GM12878 (cell line): ENCODE results near the gene SASH1. TPM values are rescaled to one million over a fixed set of nuclear protein-coding genes. Genes with fewer than 3 reads are reported as not detected.

Experiments
- ATAC-seq: fragments of 200-7000 bp; cut with Tn5 transposase; 3 replicates; pipeline ENCODE4 v1.9.1; 2020; ENCODE audit warnings: mild to moderate bottlenecking, moderate library complexity
- BruUV-seq: library from RNA; stranded (reverse); fragments of 400-500 nt; replicated peaks from 2 replicates; lab custom pipeline; 2021; lab: Mats Ljungman, UMichigan
- CTCF ChIA-PET: fragments of 300-600 bp; sonication (Branson Sonifier 250); formaldehyde crosslinking; extraction: SDS; loops from one replicate; lab custom pipeline; 2021; ENCODE audit warnings: inconsistent platforms; lab: Yijun Ruan, JAX
- POLR2A ChIA-PET: fragments of 350-600 bp; formaldehyde crosslinking; extraction: SDS; loops from one replicate; lab custom pipeline; 2021; ENCODE audit warnings: inconsistent platforms; lab: Charles Lee
- RAD21 ChIA-PET: fragments of 300-600 bp; sonication (Branson Sonifier 250); formaldehyde crosslinking; loops from one replicate; lab custom pipeline; 2023; ENCODE audit warnings: antibody characterized with exemption; ENCODE audit not compliant: unreplicated experiment; lab: Charles Lee
- SMC1A ChIA-PET: fragments of 300-600 bp; sonication (Branson Sonifier 250); formaldehyde crosslinking; loops from one replicate; lab custom pipeline; 2023; ENCODE audit not compliant: unreplicated experiment, uncharacterized antibody; lab: Charles Lee
- DNase-seq: peaks from one replicate; pipeline ENCODE4 v3.0.0-alpha.2; 2011; ENCODE audit warnings: low read depth, low spot score
- FAIRE-seq: peaks from 3 replicates; lab custom pipeline; 2011; peaks lifted over from hg19 to GRCh38; lab: Jason Lieb, UNC
- H2AFZ ChIP-seq: 2 replicates; pipeline ENCODE4 v1.6.0; 2011; ENCODE audit warnings: low read depth, low read length, control low read depth; ENCODE audit not compliant: control insufficient read depth
- H3K27ac ChIP-seq: 2 replicates; pipeline ENCODE4 v1.5.1; 2011; ENCODE audit warnings: control low read depth; ENCODE audit not compliant: control insufficient read depth, insufficient read depth
- H3K27me3 ChIP-seq, 2 experiments: replicated peaks in 1 of 2; 2 replicates each; pipeline versions ENCODE4 v1.6.0 to v1.6.1; 2011; ENCODE audit warnings: low read length in 1 of 2; ENCODE audit not compliant: control insufficient read depth in 2 of 2, insufficient read depth in 2 of 2
- H3K36me3 ChIP-seq, 2 experiments: 2 replicates each; pipeline ENCODE4 v1.5.1; 2011; ENCODE audit warnings: low read length in 1 of 2; ENCODE audit not compliant: control insufficient read depth in 2 of 2, insufficient read depth in 2 of 2
- H3K4me1 ChIP-seq: 2 replicates; pipeline ENCODE4 v1.6.1; 2011; ENCODE audit warnings: mild to moderate bottlenecking, low read length, moderate library complexity, mixed read lengths; ENCODE audit not compliant: control insufficient read depth, insufficient read depth
- H3K4me2 ChIP-seq: 2 replicates; pipeline ENCODE4 v1.6.0; 2011; ENCODE audit warnings: control low read depth; ENCODE audit not compliant: control insufficient read depth, insufficient read depth
- H3K4me3 ChIP-seq: fragments of 200-600 bp; sonication (generic); 2 replicates; pipeline ENCODE4 v1.5.1; 2016
- H3K79me2 ChIP-seq: 2 replicates; pipeline ENCODE4 v1.6.0; 2011; ENCODE audit warnings: low read length; ENCODE audit not compliant: control insufficient read depth, insufficient read depth
- H3K9ac ChIP-seq: 2 replicates; pipeline ENCODE4 v1.8.0; 2011; ENCODE audit warnings: low read length, control low read depth, mixed read lengths; ENCODE audit not compliant: control insufficient read depth, insufficient read depth
- H3K9me3 ChIP-seq: replicated peaks from 3 replicates; pipeline ENCODE4 v1.5.1; 2011; ENCODE audit warnings: mild to moderate bottlenecking, low read length; ENCODE audit not compliant: control insufficient read depth, insufficient read depth
- H4K20me1 ChIP-seq: 2 replicates; pipeline ENCODE4 v1.6.0; 2011; ENCODE audit not compliant: control insufficient read depth, insufficient read depth
- EGR1 ChIP-seq, 2 experiments: IDR thresholded peaks; 1 replicate in 1 of 2; 2 replicates in 1 of 2; pipeline ENCODE4 v1.6.1; 2011 to 2012; ENCODE audit warnings: low read depth in 2 of 2, low read length in 2 of 2, borderline replicate concordance in 1 of 2, mild to moderate bottlenecking in 1 of 2, moderate library complexity in 1 of 2
- KLF5 ChIP-seq: fragments of 450-650 bp; IDR thresholded peaks from 2 replicates; pipeline ENCODE4 v1.6.1; 2014; ENCODE audit warnings: mild to moderate bottlenecking; ENCODE audit not compliant: partially characterized antibody
- MAX ChIP-seq: IDR thresholded peaks from 2 replicates; pipeline ENCODE4 v1.6.1; 2012; ENCODE audit warnings: low read depth, low read length, improper control_type of control experiment
- NR2F1 ChIP-seq: fragments of 450-650 bp; conservative IDR thresholded peaks from 2 replicates; pipeline ENCODE4 v1.6.1; 2017; ENCODE audit warnings: mild to moderate bottlenecking
- PAX8 ChIP-seq: fragments of 450-650 bp; IDR thresholded peaks from 2 replicates; pipeline ENCODE4 v1.6.1; 2017; ENCODE audit warnings: mild to moderate bottlenecking, moderate library complexity
- RAD51 ChIP-seq: fragments of 450-650 bp; IDR thresholded peaks from 2 replicates; pipeline ENCODE4 v1.6.1; 2016; ENCODE audit warnings: moderate library complexity, mild to moderate bottlenecking, inconsistent platforms
- SREBF1 ChIP-seq: IDR thresholded peaks from 2 replicates; pipeline ENCODE4 v1.6.1; 2012; ENCODE audit warnings: mild to moderate bottlenecking, low read length
- TARDBP ChIP-seq: IDR thresholded peaks from 2 replicates; pipeline ENCODE4 v1.6.1; 2016; ENCODE audit warnings: borderline replicate concordance
- TCF12 ChIP-seq: IDR thresholded peaks from 2 replicates; pipeline ENCODE4 v1.6.1; 2011; ENCODE audit warnings: low read depth, mild to moderate bottlenecking, low read length
- TCF7 ChIP-seq: IDR thresholded peaks from 2 replicates; pipeline ENCODE4 v1.6.1; 2014; ENCODE audit warnings: antibody characterized with exemption, borderline replicate concordance
- YBX1 ChIP-seq: fragments of 450-650 bp; IDR thresholded peaks from 2 replicates; pipeline ENCODE4 v1.6.1; 2016; ENCODE audit warnings: antibody characterized with exemption
- ZNF274 ChIP-seq: IDR thresholded peaks from one replicate; pipeline ENCODE4 v1.8.0; 2011; ENCODE audit not compliant: insufficient read length, insufficient read depth
- ZNF384 ChIP-seq: IDR thresholded peaks from 2 replicates; pipeline ENCODE4 v1.6.1; 2012; ENCODE audit warnings: low read depth, mild to moderate bottlenecking, low read length, improper control_type of control experiment, borderline replicate concordance
- WGBS: methylation state at CpG from one replicate; pipeline ENCODE4 v1.1.6; 2016; ENCODE audit warnings: low lambda C conversion rate; ENCODE audit not compliant: insufficient replicate concordance, insufficient coverage; ENCODE audit errors: missing lambda C conversion rate; 5-methylcytosine and 5-hydroxymethylcytosine counted together
- in situ Hi-C: fragments of 300-500 bp; cut with MboI; formaldehyde crosslinking; loops from 9 replicates; pipeline ENCODE4 v1.14.3; 2018; ENCODE audit warnings: mixed read lengths
- intact Hi-C: fragments of 100-400 bp; cut with micrococcal nuclease; formaldehyde crosslinking; loops from one replicate; pipeline ENCODE4 v1.14.2; 2022; ENCODE audit not compliant: unreplicated experiment
- polyA plus RNA-seq, 11 experiments: library from polyadenylated mRNA; depleted of rRNA in 4 of 11; unstranded in 6 of 11; stranded (reverse) in 5 of 11; fragments of >200 nt; fragmentation: Nextera tagmentation in 4 of 11; fragmentation: Illumina TruSeq in 1 of 11; extraction: Ambion mirVana in 4 of 11; extraction: Trizol in 1 of 11; gene quantifications; 1 replicate in 1 of 11; 2 replicates in 10 of 11; pipeline versions ENCODE4 v1.2.1 to v1.2.3, GENCODE V29; 2011 to 2016; ENCODE audit warnings: inconsistent platforms in 2 of 11, missing spikeins in 2 of 11, low read depth in 1 of 11
- total RNA-seq, 4 experiments: library from RNA; depleted of rRNA in 3 of 4; stranded (reverse); fragments of >200 nt in 3 of 4; fragmentation: Illumina TruSeq in 1 of 4; extraction: Trizol in 1 of 4; gene quantifications; 2 replicates each; pipeline versions ENCODE4 v1.2.1 to v1.2.3, GENCODE V29; 2013 to 2021
- TF ChIP-seq, protein P1 (sequence below): fragments of 450-650 bp; IDR thresholded peaks from 2 replicates; pipeline ENCODE4 v1.6.1; 2017; ENCODE audit warnings: mild to moderate bottlenecking, low read depth, inconsistent platforms; ENCODE audit not compliant: poor library complexity, severe bottlenecking

The SASH1 gene
- total and polyA plus RNA-seq, 10 of the 15 experiments (the other 5 are each of a cell fraction or from before 2014, with no cell fraction given), result 0.01 to 0.73 (median 0.14) TPM; not detected in 4

GRCh38 chr6:148398244-148398643, 55.6 kb downstream of the SASH1 start:
- POLR2A ChIA-PET, result no interaction called here
- intact Hi-C loops (no loop called here), in situ Hi-C loops (no loop called here)
- no peak for FAIRE-seq
- SMC1A ChIA-PET, result no interaction called here
- DNase-seq, result no peak
- Histone ChIP-seq H3K4me1 (no peaks in the 10 kb centered on the region), H3K27ac (no peak overlapping the region), H3K79me2 (no peaks in the 10 kb centered on the region)
- ATAC-seq, result no peak
- TF ChIP-seq KLF5, result no peak
- no peak for TF ChIP-seq YBX1
- no peak for TF ChIP-seq ZNF274
- no peak for TF ChIP-seq SREBF1
- no peak for TF ChIP-seq PAX8
- TF ChIP-seq MAX, result no peak
- TF ChIP-seq, all 136 proteins: peak for 0
- Histone ChIP-seq H3K9ac (no peak overlapping the region), H3K9me3 (no peaks in the 10 kb centered on the region), H4K20me1 (no peaks in the 10 kb centered on the region), H2AFZ (no peak overlapping the region), H3K4me2 (no peak overlapping the region), H3K36me3 (no peaks in the 10 kb centered on the region), H3K4me3 (no peak overlapping the region), H3K27me3 (no peaks in the 10 kb centered on the region)
- WGBS, result 39% methylated on average over 6 of the region's 6 CpGs
- ChIA-PET CTCF (no interaction called here), RAD21 (no interaction called here)
- no TSS peak for BruUV-seq

- ATAC-seq (no peak), FAIRE-seq (no peak), DNase-seq (no peak)
- H3K4me1 ChIP-seq, result no peaks in the 10 kb centered on the region
- no peak overlapping the region for H3K4me2 ChIP-seq
- no peak overlapping the region for H3K4me3 ChIP-seq
- H3K9ac ChIP-seq, result no peak overlapping the region
- H3K27ac ChIP-seq, result no peak overlapping the region
- SMC1A ChIA-PET, result no interaction called here
- BruUV-seq, result no TSS peak
- H3K79me2 ChIP-seq, result no peaks in the 10 kb centered on the region
- no peak for TF ChIP-seq NR2F1
- TF ChIP-seq TCF12, result no peak
- no peak for TF ChIP-seq EGR1 (IDR thresholded peaks at IDR 0.05; ENCODE audit: borderline replicate concordance in 1 of 2, low read depth in 2 of 2, low read length in 2 of 2)
- no peak for TF ChIP-seq RAD51
- no peak for TF ChIP-seq TARDBP
- no peak for TF ChIP-seq ZNF384
- TF ChIP-seq TCF7, result no peak
- TF ChIP-seq, protein P1, sequence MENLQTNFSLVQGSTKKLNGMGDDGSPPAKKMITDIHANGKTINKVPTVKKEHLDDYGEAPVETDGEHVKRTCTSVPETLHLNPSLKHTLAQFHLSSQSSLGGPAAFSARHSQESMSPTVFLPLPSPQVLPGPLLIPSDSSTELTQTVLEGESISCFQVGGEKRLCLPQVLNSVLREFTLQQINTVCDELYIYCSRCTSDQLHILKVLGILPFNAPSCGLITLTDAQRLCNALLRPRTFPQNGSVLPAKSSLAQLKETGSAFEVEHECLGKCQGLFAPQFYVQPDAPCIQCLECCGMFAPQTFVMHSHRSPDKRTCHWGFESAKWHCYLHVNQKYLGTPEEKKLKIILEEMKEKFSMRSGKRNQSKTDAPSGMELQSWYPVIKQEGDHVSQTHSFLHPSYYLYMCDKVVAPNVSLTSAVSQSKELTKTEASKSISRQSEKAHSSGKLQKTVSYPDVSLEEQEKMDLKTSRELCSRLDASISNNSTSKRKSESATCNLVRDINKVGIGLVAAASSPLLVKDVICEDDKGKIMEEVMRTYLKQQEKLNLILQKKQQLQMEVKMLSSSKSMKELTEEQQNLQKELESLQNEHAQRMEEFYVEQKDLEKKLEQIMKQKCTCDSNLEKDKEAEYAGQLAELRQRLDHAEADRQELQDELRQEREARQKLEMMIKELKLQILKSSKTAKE, result no peak
- H3K9me3 ChIP-seq, result no peaks in the 10 kb centered on the region
- POLR2A ChIA-PET, result interaction anchor here (0.6 kb wide), 1 partner anchor 88 kb away, joined by 6 read pairs; no protein-coding TSS in a partner anchor
- intact Hi-C loops (no loop called here), in situ Hi-C loops (no loop called here)
- no peaks in the 10 kb centered on the region for H3K27me3 ChIP-seq
- H4K20me1 ChIP-seq, result no peaks in the 10 kb centered on the region
- no peaks in the 10 kb centered on the region for H3K36me3 ChIP-seq
- RAD21 ChIA-PET, result no interaction called here
- H2AFZ ChIP-seq, result no peak overlapping the region
- 5% methylated on average over 1 of the region's 1 CpG for WGBS
- CTCF ChIA-PET, result no interaction called here
Observed at GRCh38 chr6:148398678-148399077, 56.0 kb downstream of the SASH1 start.
